Panc1 (cell line): Measurements from ENCODE around the gene PMP22. TPM values are rescaled to one million over a fixed set of nuclear protein-coding genes. Genes with fewer than 3 reads are reported as not detected.

ENCODE experiments used
- ATAC-seq: fragments of 200-7000 bp; cut with Tn5 transposase; 2 replicates; pipeline ENCODE4 v1.9.1; 2020; ENCODE audit warnings: mild to moderate bottlenecking, moderate library complexity
- BruUV-seq: library from RNA; stranded (reverse); fragments of 400-500 nt; replicated peaks from 2 replicates; lab custom pipeline; 2021; lab: Mats Ljungman, UMichigan
- CTCF ChIA-PET: fragments of 300-600 bp; sonication (Branson Sonifier 250); formaldehyde crosslinking; loops from one replicate; lab custom pipeline; 2022; ENCODE audit warnings: antibody characterized with exemption; lab: Charles Lee
- POLR2A ChIA-PET: fragments of 300-600 bp; sonication (Branson Sonifier 250); formaldehyde crosslinking; loops from one replicate; lab custom pipeline; 2022; ENCODE audit warnings: antibody characterized with exemption; lab: Charles Lee
- DNase-seq: peaks from one replicate; pipeline ENCODE4 v3.0.0-alpha.2; 2010; ENCODE audit warnings: low read depth, low spot score
- H3K27ac ChIP-seq: 2 replicates; pipeline ENCODE4 v1.5.1; 2011; ENCODE audit warnings: mild to moderate bottlenecking, low read length, inconsistent platforms
- H3K27me3 ChIP-seq: fragments of 200-500 bp; sonication (Bioruptor generic); 2 replicates; pipeline ENCODE4 v1.6.0; 2014; ENCODE audit warnings: low read length, inconsistent platforms; ENCODE audit not compliant: control insufficient read depth, insufficient read depth
- H3K36me3 ChIP-seq: fragments of 200-500 bp; sonication (Bioruptor generic); 2 replicates; pipeline ENCODE4 v1.5.1; 2014; ENCODE audit warnings: inconsistent platforms, mild to moderate bottlenecking, low read length, moderate library complexity; ENCODE audit not compliant: control insufficient read depth, insufficient read depth
- H3K4me1 ChIP-seq: 2 replicates; pipeline ENCODE4 v1.5.1; 2011; ENCODE audit warnings: inconsistent platforms, mild to moderate bottlenecking, low read length, moderate library complexity; ENCODE audit not compliant: control insufficient read depth, insufficient read depth
- H3K4me3 ChIP-seq, 2 experiments: 2 replicates each; pipeline ENCODE4 v1.5.1; 2011 to 2012; ENCODE audit warnings: low read depth in 2 of 2, low read length in 2 of 2, mild to moderate bottlenecking in 2 of 2, inconsistent platforms in 1 of 2, moderate library complexity in 1 of 2
- H3K9me3 ChIP-seq: fragments of 200-500 bp; sonication (Bioruptor generic); 2 replicates; pipeline ENCODE4 v1.5.1; 2014; ENCODE audit warnings: low read depth, mild to moderate bottlenecking, inconsistent platforms, low read length, moderate library complexity; ENCODE audit not compliant: control insufficient read depth, insufficient read depth
- CTCF ChIP-seq: fragments of 450-650 bp; IDR thresholded peaks from 2 replicates; pipeline ENCODE4 v1.5.1; 2017; ENCODE audit warnings: mild to moderate bottlenecking
- POLR2AphosphoS5 ChIP-seq: IDR thresholded peaks from 2 replicates; pipeline ENCODE4 v1.6.1; 2012; ENCODE audit warnings: mild to moderate bottlenecking, low read depth, low read length, moderate library complexity
- SIN3A ChIP-seq: IDR thresholded peaks from 2 replicates; pipeline ENCODE4 v1.6.1; 2012; ENCODE audit warnings: low read depth, mild to moderate bottlenecking, low read length, moderate library complexity, borderline replicate concordance; ENCODE audit not compliant: insufficient read depth
- TCF7L2 ChIP-seq: IDR thresholded peaks from 2 replicates; pipeline ENCODE4 v1.6.1; 2011; ENCODE audit warnings: mild to moderate bottlenecking, low read depth, low read length, inconsistent platforms
- in situ Hi-C: cut with HindIII; loops from 2 replicates; pipeline ENCODE4 v1.10.0; 2016; ENCODE audit warnings: low sequenced_read_pairs, low pct_unique_long_range_greater_than_20kb
- intact Hi-C: fragments of 100-400 bp; cut with micrococcal nuclease; formaldehyde crosslinking; loops from one replicate; pipeline ENCODE4 v1.10.0; 2022; ENCODE audit not compliant: unreplicated experiment
- total RNA-seq: library from RNA; stranded (reverse); gene quantifications from one replicate; pipeline ENCODE4 v1.2.1, GENCODE V29; 2021; ENCODE audit not compliant: unreplicated experiment
- TF ChIP-seq, protein P1 (sequence below), 2 experiments: IDR thresholded peaks; 2 replicates each; pipeline ENCODE4 v1.6.1; 2011 to 2012; ENCODE audit warnings: low read depth in 2 of 2, control low read depth in 1 of 2, low read length in 1 of 2, mild to moderate bottlenecking in 1 of 2, moderate library complexity in 1 of 2; ENCODE audit not compliant: insufficient read depth in 1 of 2

PMP22 gene
- total RNA-seq, 1 experiment from 2014 or later = 6.0 TPM

- no TSS peak for BruUV-seq
- H3K27ac ChIP-seq = no peak overlapping the region
- ATAC-seq (no peak), DNase-seq (no peak)
- TF ChIP-seq CTCF = no peak
- no peak for TF ChIP-seq POLR2AphosphoS5
- TF ChIP-seq, protein P1, sequence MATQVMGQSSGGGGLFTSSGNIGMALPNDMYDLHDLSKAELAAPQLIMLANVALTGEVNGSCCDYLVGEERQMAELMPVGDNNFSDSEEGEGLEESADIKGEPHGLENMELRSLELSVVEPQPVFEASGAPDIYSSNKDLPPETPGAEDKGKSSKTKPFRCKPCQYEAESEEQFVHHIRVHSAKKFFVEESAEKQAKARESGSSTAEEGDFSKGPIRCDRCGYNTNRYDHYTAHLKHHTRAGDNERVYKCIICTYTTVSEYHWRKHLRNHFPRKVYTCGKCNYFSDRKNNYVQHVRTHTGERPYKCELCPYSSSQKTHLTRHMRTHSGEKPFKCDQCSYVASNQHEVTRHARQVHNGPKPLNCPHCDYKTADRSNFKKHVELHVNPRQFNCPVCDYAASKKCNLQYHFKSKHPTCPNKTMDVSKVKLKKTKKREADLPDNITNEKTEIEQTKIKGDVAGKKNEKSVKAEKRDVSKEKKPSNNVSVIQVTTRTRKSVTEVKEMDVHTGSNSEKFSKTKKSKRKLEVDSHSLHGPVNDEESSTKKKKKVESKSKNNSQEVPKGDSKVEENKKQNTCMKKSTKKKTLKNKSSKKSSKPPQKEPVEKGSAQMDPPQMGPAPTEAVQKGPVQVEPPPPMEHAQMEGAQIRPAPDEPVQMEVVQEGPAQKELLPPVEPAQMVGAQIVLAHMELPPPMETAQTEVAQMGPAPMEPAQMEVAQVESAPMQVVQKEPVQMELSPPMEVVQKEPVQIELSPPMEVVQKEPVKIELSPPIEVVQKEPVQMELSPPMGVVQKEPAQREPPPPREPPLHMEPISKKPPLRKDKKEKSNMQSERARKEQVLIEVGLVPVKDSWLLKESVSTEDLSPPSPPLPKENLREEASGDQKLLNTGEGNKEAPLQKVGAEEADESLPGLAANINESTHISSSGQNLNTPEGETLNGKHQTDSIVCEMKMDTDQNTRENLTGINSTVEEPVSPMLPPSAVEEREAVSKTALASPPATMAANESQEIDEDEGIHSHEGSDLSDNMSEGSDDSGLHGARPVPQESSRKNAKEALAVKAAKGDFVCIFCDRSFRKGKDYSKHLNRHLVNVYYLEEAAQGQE (IDR thresholded peaks at IDR 0.05; ENCODE audit: insufficient read depth in 1 of 2, low read depth in 2 of 2, low read length in 1 of 2) = no peak
- no peak for TF ChIP-seq TCF7L2
- no peak for TF ChIP-seq SIN3A
- no peaks in the 10 kb centered on the region for H3K27me3 ChIP-seq
- no peaks in the 10 kb centered on the region for H3K9me3 ChIP-seq
- peaks cover 8% of the 10 kb centered on the region for H3K4me1 ChIP-seq
- H3K36me3 ChIP-seq = no peaks in the 10 kb centered on the region; the same call in 1 of the 2 replicates
- in situ Hi-C loops = no loop called here
- POLR2A ChIA-PET = no interaction called here
- H3K4me3 ChIP-seq = no peak overlapping the region
- CTCF ChIA-PET = interaction anchor here (0.9 kb wide), 1 partner anchor 246 kb away, joined by 4 read pairs; no protein-coding TSS in a partner anchor
- intact Hi-C loops = no loop called here
Observed at GRCh38 chr17:15256689-15257088, 8.4 kb downstream of the PMP22 start.

DNA sequence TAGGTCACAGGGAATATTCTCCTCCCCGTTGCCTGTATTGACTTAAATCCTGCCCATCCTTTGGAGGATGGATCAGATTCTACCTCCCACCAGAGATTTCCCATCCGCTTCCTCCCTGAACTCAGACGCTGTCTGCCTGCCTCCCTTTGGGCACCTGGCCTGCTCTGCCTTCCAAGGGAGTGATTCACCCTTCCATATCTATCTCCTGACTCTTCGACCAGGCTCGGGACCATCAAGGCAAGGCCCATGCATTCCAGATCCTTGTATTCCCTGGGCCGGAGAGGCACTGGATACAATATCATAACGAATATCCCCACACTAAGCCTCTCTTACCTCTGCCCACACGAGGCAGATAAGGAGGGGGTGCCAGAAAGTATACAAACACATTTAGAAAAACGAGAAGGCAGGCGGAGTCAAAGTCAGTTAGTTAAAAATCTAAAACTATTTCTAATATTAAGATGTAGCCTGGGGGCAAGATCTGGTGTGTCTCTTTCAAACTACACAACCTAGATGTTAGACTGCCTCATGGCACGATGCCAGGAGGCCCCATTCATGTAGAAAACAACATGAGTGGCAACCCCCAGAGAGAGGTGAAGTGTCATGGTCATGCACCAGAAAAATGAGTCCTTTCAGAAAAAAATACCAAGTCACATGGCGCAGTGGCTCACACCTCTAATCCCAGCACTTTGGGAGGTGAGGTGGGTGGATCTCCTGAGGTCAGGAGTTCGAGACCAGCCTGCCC, 9.2 kb downstream of the PMP22 start:
- H3K27ac ChIP-seq = no peak overlapping the region
- intact Hi-C loops = no loop called here
- H3K4me3 ChIP-seq = no peak overlapping the region
- DNase-seq (no peak), ATAC-seq (no peak)
- in situ Hi-C loops = no loop called here
- H3K9me3 ChIP-seq = no peaks in the 10 kb centered on the region
- H3K36me3 ChIP-seq = no peaks in the 10 kb centered on the region
- CTCF ChIA-PET = no interaction called here
- TF ChIP-seq POLR2AphosphoS5 (no peak), TCF7L2 (no peak), SIN3A (no peak), CTCF (no peak)
- TF ChIP-seq, protein P1 (IDR thresholded peaks at IDR 0.05; ENCODE audit: insufficient read depth in 1 of 2, low read depth in 2 of 2, low read length in 1 of 2) = no peak
- H3K4me1 ChIP-seq = peaks cover 4% of the 10 kb centered on the region
- POLR2A ChIA-PET = no interaction called here
- H3K27me3 ChIP-seq = no peaks in the 10 kb centered on the region
- no TSS peak for BruUV-seq
